GM18867 (cell line): Measurements from ENCODE around the gene PTGER3.
"Not testable (repeated sequence)": the region's sequence is repeated elsewhere in the genome, so short reads cannot be mapped to it uniquely, and the experiment has no call there.

Source experiments
- ATAC-seq: cut with Tn5 transposase; IDR thresholded peaks from one replicate; pipeline ENCODE4 v1.9.1; 2021; ENCODE audit warnings: mild to moderate bottlenecking, moderate library complexity; ENCODE audit not compliant: unreplicated experiment

PTGER3 gene

GRCh38 chr1:70961374-70961975 lies 86.1 kb downstream of the PTGER3 start:
- no peak for ATAC-seq

- no peak for ATAC-seq
Observed at GRCh38 chr1:70948396-70949017, 99.1 kb downstream of the PTGER3 start.

DNA sequence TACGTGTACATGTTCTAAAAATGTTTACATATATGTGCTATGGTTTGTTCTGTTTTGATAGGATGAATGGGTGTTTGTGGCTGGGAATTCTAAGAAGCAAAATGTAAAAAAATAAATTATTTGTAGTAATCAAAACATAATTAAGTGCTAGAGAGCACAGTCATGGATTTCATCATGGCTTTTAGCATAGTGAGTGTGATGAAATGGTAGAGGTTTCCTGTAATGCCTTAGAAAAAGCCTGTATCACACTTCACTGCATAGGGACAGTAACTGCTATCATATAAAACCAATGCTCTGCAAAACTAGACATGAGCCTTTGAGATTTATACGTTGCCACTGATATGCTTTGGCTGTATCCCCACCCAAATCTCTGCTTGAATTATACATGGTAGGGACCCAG lies 99.8 kb downstream of the PTGER3 start:
- ATAC-seq = no peak

- no peak for ATAC-seq
Observed at GRCh38 chr1:70945676-70946075, 101.9 kb downstream of the PTGER3 start.

GRCh38 chr1:70945251-70945650 lies 102.4 kb downstream of the PTGER3 start:
- no peak for ATAC-seq

DNA sequence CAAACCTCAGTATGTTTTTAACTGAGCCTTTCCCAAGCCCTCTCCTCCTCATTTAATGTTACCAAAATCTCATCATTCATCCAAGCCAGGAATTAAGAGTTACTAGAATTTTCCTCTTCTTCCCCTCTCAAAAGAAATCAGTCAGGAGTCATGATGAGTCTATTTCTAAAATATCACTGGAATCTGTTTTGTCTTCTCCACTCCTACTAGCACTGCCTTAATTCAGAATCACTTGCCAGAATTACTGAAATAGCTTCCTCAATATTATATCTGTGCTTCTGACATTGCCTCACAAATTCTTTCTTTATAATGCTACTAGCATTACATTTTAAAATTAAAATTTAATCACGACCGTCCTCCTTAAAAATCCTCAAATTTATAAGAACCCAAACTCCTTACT lies 106.1 kb downstream of the PTGER3 start:
- no peak for ATAC-seq

- not testable (repeated sequence) for ATAC-seq
Observed at GRCh38 chr1:70940398-70940797, 107.2 kb downstream of the PTGER3 start.

GRCh38 chr1:70934194-70934961 lies 113.2 kb downstream of the PTGER3 start:
- no peak for ATAC-seq

DNA sequence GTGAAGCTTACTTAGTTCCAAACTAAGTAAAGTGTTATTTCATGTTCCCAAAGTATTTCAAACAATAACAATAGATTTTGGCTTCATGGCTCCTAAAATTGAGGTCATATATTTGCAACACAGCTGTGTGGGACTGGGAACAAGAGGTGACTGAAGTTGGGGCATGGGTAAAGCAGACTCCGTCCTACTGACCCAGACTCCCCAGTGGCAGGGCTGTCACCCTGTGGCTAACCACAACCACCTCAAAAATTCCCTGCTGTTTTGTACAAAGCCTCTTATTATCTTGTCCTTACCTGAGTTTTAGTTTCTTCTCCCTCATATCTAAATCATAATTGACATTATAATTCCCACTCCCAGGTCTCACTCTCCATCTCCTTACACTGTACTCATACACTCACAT lies 117.6 kb downstream of the PTGER3 start:
- ATAC-seq = no peak

GRCh38 chr1:70922196-70922595 lies 125.4 kb downstream of the PTGER3 start:
- no peak for ATAC-seq
